Ovary (tissue), 3 donors: Measurements from ENCODE around the gene PDE6D.

ENCODE experiments used
- EP300 ChIP-seq: sonication (generic); formaldehyde crosslinking; IDR thresholded peaks from one replicate; pipeline ENCODE4 v1.6.1; 2017; ENCODE audit warnings: antibody characterized with exemption
- TF ChIP-seq, protein P1 (sequence below), 3 donors: fragments of 450-650 bp in 2 of 3; fragments of 200-600 bp in 1 of 3; IDR thresholded peaks; one replicate each; pipeline versions ENCODE4 v1.5.1 to v1.8.0; 2016 to 2022; ENCODE audit warnings: antibody characterized with exemption in 3 of 3, mild to moderate bottlenecking in 1 of 3
- donor health status: DM: no; HTN: no; CAD: no.

DNA sequence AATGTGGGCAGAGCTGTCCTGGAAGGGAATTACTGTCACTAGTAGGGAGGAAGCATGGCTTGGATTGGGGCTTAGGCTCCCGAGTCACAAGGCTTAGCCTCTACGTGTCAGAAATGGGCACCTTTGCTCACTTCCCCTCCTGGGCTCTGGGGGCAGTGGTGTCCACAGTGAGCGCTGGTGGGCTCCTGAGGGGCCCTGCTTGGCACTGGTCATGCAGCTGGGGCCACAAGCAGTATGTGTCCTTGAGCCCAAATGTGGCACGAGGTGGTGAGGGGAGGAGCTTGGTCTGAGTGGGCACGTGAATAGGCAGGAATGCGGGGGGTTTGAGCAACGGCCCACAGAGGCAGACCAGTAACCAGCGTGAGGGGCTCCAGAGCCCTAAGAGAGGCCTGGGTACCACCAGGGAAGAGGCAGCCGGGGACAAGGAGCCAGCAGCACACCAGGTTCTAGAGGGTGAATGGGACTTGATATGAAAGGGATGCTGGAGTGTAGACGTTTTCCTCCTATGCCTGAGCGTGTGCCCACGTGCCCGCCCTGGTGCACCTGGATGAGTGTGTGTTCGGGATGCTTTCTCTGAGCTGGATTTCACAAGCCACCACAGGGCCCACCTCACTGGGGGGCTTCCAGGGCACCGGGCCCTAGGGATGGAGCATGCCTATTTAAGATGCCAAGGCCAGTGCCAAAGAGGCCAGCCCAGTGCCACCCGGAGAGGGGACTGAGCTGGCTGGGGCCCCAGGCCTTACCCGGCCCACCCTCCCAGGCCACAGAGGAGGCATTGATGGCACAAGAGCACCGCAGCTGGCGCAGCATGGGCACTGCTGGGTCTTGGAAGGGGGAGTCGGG is 95.5 kb downstream of the PDE6D start:
- TF ChIP-seq, protein P1, sequence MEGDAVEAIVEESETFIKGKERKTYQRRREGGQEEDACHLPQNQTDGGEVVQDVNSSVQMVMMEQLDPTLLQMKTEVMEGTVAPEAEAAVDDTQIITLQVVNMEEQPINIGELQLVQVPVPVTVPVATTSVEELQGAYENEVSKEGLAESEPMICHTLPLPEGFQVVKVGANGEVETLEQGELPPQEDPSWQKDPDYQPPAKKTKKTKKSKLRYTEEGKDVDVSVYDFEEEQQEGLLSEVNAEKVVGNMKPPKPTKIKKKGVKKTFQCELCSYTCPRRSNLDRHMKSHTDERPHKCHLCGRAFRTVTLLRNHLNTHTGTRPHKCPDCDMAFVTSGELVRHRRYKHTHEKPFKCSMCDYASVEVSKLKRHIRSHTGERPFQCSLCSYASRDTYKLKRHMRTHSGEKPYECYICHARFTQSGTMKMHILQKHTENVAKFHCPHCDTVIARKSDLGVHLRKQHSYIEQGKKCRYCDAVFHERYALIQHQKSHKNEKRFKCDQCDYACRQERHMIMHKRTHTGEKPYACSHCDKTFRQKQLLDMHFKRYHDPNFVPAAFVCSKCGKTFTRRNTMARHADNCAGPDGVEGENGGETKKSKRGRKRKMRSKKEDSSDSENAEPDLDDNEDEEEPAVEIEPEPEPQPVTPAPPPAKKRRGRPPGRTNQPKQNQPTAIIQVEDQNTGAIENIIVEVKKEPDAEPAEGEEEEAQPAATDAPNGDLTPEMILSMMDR (IDR thresholded peaks at IDR 0.05): no peak
- no peak for TF ChIP-seq EP300
